ENCODE data around the gene UNC13A. TPM values are rescaled to one million over a fixed set of nuclear protein-coding genes. Genes with fewer than 3 reads are reported as not detected.

UNC13A gene
- total RNA-seq: 0.09 and 0.30 TPM in 2 replicates
- 0.04 and 0.06 TPM in 2 replicates for polyA plus RNA-seq
- 0.01 and 0.03 TPM in 2 replicates for polyA plus RNA-seq (2011; cell fraction: cytosol; rRNA removed)
- polyA plus RNA-seq (2011; cell fraction: nucleus; rRNA removed): 0.08 TPM in 2 replicates
- polyA plus RNA-seq (2012): 0.12 and 0.14 TPM in 2 replicates
- 0.49 TPM in 1 of 2 replicates, not detected in the other for polyA minus RNA-seq
- 0.61 TPM for polyA minus RNA-seq (2011; cell fraction: cytosol; rRNA and poly(A)+ RNA removed)
- not detected in 2 replicates for polyA minus RNA-seq (2011; cell fraction: nucleus; rRNA and poly(A)+ RNA removed)
- percentile 11 among the genes with signal in this experiment for Bru-seq, nascent RNA
- percentile 10 among the genes with signal in this experiment for BruChase-seq, experiment 1, labeled RNA remaining after a 6-hour chase
- BruChase-seq, experiment 2, labeled RNA remaining after a 2-hour chase: percentile 8 among the genes with signal in this experiment
- long read RNA-seq: 0 reads

GRCh38 chr19:17687857-17688784, at the start of gene UNC13A:
Gene UNC13A (minus strand): TSS chr19:17688354. CDS start chr19:17688199, 155 bp downstream.
- no peaks in the 10 kb centered on the region for H3K36me3 ChIP-seq (ENCODE audit: control insufficient read depth in 2 of 2, extremely low read depth in 1 of 2, insufficient read depth in 2 of 2, low read length in 2 of 2)
- H3K4me3 ChIP-seq (replicated peaks in 1 of 3; ENCODE audit: insufficient read depth in 1 of 3, low read depth in 1 of 3, low read length in 3 of 3): no peak within 1 kb of the TSS
- no peak within 1 kb of the TSS for H3K27ac ChIP-seq (ENCODE audit: insufficient read depth, low read depth, low read length)
- no peaks in the 10 kb centered on the region for H3K9me1 ChIP-seq (replicated peaks; ENCODE audit: control insufficient read depth, extremely low read depth, insufficient read depth, low read length)
- no peak for FAIRE-seq
- CTCF ChIA-PET: no interaction called here
- H3K4me1 ChIP-seq (ENCODE audit: control insufficient read depth, extremely low read depth, insufficient read depth, low read length): peaks cover 8% of the 10 kb centered on the region
- BruUV-seq (replicated peaks): no TSS peak
- no peak for DNase-seq (ENCODE audit: low read depth, low spot score)
- POLR2A ChIA-PET: no interaction called here
- dilution Hi-C loops (cut with MboI; ENCODE audit: extremely low pct_ligation_motif_present, low sequenced_read_pairs): no loop called here
- TF ChIP-seq EZH2 (IDR thresholded peaks at IDR 0.05; ENCODE audit: borderline replicate concordance, low read depth, low read length, severe bottlenecking) (peak; percentile 22), FOS (IDR thresholded peaks at IDR 0.05; ENCODE audit: borderline replicate concordance, insufficient read depth, low read length) (no peak)
- H2AFZ ChIP-seq (ENCODE audit: low read depth, low read length): no peak within 1 kb of the TSS
- no peak within 1 kb of the TSS for H3K9ac ChIP-seq (replicated peaks; ENCODE audit: extremely low read depth, insufficient read depth, low read length)
- intact Hi-C loops (cut with micrococcal nuclease): no loop called here
- H3K4me2 ChIP-seq (ENCODE audit: insufficient read depth, low read length): no peak within 1 kb of the TSS
- no peaks in the 10 kb centered on the region for H4K20me1 ChIP-seq (replicated peaks; ENCODE audit: control insufficient read depth, extremely low read depth, insufficient read depth, low read length)
- H3K79me2 ChIP-seq (ENCODE audit: control insufficient read depth, insufficient read depth, low read length): no peaks in the 10 kb centered on the region
- peaks cover 7 to 15% of the 10 kb centered on the region in 2 experiments for H3K27me3 ChIP-seq (ENCODE audit: control insufficient read depth in 2 of 2, insufficient read depth in 2 of 2, low read length in 2 of 2)
- H3K9me3 ChIP-seq (replicated peaks; ENCODE audit: control insufficient read depth, insufficient read depth, low read length): no peaks in the 10 kb centered on the region

DNA sequence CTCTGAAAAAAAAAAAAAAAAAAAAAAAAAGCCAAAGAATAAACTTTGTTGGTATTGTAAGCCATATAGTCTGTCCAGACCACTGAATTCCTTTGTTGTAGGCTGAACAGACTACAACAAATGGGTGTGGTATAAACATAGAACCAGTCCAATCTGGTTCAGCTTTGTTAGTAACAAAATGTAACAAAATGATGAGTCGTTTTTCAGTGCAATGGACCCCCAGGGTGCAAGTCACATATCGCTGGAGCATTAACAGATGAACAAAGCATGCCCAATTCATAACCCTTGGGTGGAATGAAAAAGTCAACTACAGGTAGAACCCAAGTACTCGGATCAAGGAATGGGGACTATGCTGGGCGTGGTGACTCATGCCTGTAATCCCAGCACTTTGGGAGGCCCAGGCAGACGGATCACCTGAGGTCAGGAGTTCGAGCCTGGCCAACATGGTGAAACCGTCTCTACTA, 49.6 kb upstream of the UNC13A start:
- Histone ChIP-seq H3K4me2 (ENCODE audit: insufficient read depth, low read length) (no peak overlapping the region), H3K79me2 (ENCODE audit: control insufficient read depth, insufficient read depth, low read length) (peaks cover 11% of the 10 kb centered on the region), H4K20me1 (replicated peaks; ENCODE audit: control insufficient read depth, extremely low read depth, insufficient read depth, low read length) (no peaks in the 10 kb centered on the region), H3K4me1 (ENCODE audit: control insufficient read depth, extremely low read depth, insufficient read depth, low read length) (no peaks in the 10 kb centered on the region), H2AFZ (ENCODE audit: low read depth, low read length) (no peak overlapping the region), H3K36me3 (ENCODE audit: control insufficient read depth in 2 of 2, extremely low read depth in 1 of 2, insufficient read depth in 2 of 2, low read length in 2 of 2) (peaks cover 20 to 24% of the 10 kb centered on the region in 2 experiments), H3K9ac (replicated peaks; ENCODE audit: extremely low read depth, insufficient read depth, low read length) (no peak overlapping the region), H3K27me3 (ENCODE audit: control insufficient read depth in 2 of 2, insufficient read depth in 2 of 2, low read length in 2 of 2) (no peaks in the 10 kb centered on the region), H3K4me3 (replicated peaks in 1 of 3; ENCODE audit: insufficient read depth in 1 of 3, low read depth in 1 of 3, low read length in 3 of 3) (no peak overlapping the region), H3K9me3 (replicated peaks; ENCODE audit: control insufficient read depth, insufficient read depth, low read length) (no peaks in the 10 kb centered on the region), H3K9me1 (replicated peaks; ENCODE audit: control insufficient read depth, extremely low read depth, insufficient read depth, low read length) (no peaks in the 10 kb centered on the region), H3K27ac (ENCODE audit: insufficient read depth, low read depth, low read length) (no peak overlapping the region)
- POLR2A ChIA-PET: no interaction called here
- CTCF ChIA-PET: interaction anchor here (0.9 to 1.6 kb wide), 4 partner anchors 17 to 29 kb away, joined by 3 read pairs; no protein-coding TSS in a partner anchor
- intact Hi-C loops (cut with micrococcal nuclease): no loop called here
- no TSS peak for BruUV-seq (replicated peaks)
- TF ChIP-seq, protein P1, sequence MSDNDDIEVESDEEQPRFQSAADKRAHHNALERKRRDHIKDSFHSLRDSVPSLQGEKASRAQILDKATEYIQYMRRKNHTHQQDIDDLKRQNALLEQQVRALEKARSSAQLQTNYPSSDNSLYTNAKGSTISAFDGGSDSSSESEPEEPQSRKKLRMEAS (IDR thresholded peaks at IDR 0.05; ENCODE audit: insufficient read depth, insufficient read length): no peak
- TF ChIP-seq CTCF (IDR thresholded peaks at IDR 0.05; ENCODE audit: extremely low read depth in 1 of 2, insufficient read depth in 1 of 2, low read depth in 1 of 2, low read length in 2 of 2) (no peak), EZH2 (IDR thresholded peaks at IDR 0.05; ENCODE audit: borderline replicate concordance, low read depth, low read length, severe bottlenecking) (no peak), POLR2A (IDR thresholded peaks at IDR 0.05; ENCODE audit: low read depth, low read length) (no peak), MYC (IDR thresholded peaks at IDR 0.05; ENCODE audit: low read depth, low read length) (no peak), FOS (IDR thresholded peaks at IDR 0.05; ENCODE audit: borderline replicate concordance, insufficient read depth, low read length) (no peak)
- DNase-seq (ENCODE audit: low read depth, low spot score) (no peak), FAIRE-seq (no peak)
- dilution Hi-C loops (cut with MboI; ENCODE audit: extremely low pct_ligation_motif_present, low sequenced_read_pairs): no loop called here

Data from endothelial cell of umbilical vein (primary cell).